Measurements from ENCODE around the gene RHBDF2. TPM values are rescaled to one million over a fixed set of nuclear protein-coding genes. Genes with fewer than 3 reads are reported as not detected.

Gene RHBDF2
- total RNA-seq, 2 experiments from 2014 or later = 144 to 173 TPM

DNA sequence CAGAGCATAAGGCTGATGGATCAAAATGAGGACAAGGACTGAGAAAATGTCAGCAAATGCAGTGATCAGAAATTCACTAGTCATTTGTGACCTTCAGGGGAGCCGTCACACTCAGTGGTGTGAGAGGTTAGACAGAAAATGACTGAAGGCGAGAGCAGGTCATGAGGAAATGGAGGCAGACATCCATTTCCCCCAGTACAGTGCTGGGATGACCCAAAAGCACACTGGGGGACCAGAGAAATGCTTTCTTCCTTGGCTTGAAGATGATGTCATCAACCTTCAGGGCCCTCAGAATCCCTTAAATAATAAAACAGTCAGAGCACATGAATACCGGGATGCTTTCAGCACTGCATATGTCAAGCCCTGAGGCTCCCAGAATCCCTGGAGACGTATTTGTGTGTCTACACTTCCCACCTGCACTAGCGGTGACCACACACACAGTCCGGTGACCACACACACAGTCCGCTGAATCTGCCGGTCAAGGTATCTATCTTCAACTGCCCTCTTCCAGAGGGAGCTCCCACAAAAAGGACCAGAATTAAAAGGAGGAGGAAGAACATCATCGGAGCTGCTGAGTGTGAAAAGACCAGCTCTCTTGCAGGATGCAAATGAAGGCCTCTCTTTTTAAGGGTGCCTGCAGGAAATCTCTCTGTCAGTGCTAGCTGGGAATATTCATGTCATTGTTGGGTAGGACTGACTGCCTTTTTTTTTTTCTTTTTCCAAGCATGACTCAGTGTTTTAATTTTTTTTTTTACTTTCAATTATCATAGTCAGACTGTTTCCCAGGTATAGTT is 56.5 kb downstream of the RHBDF2 start:
- H3K27ac ChIP-seq (ENCODE audit: low read depth, low read length, poor library complexity, severe bottlenecking) = peak overlapping the region; percentile 34
- H3K36me3 ChIP-seq (ENCODE audit: insufficient read depth, low read length) = peaks cover 25% of the 10 kb centered on the region; the same call in 1 of the 2 replicates
- peak overlapping the region; percentile 56 for H3K4me3 ChIP-seq (ENCODE audit: low read depth, low read length, poor library complexity, severe bottlenecking)
- no peaks in the 10 kb centered on the region for H3K9me2 ChIP-seq (ENCODE audit: insufficient read depth, low read length)
- CTCF ChIA-PET (ENCODE audit: unreplicated experiment) = interaction anchor here (1.0 to 1.1 kb wide), 2 partner anchors 10 to 34 kb away, joined by 3 read pairs; no protein-coding TSS in a partner anchor
- peaks cover 56% of the 10 kb centered on the region for H4K20me1 ChIP-seq (ENCODE audit: insufficient read depth, low read length)
- BruUV-seq (replicated peaks) = TSS peak; percentile 23
- intact Hi-C loops (cut with micrococcal nuclease; ENCODE audit: unreplicated experiment) = no loop called here
- H2AFZ ChIP-seq (ENCODE audit: low read length) = no peak overlapping the region
- H3K4me2 ChIP-seq (ENCODE audit: low read length) = peak overlapping the region; percentile 86
- DNase-seq (ENCODE audit: low spot score) = no peak
- H3K9me3 ChIP-seq (ENCODE audit: low read length) = no peaks in the 10 kb centered on the region
- TF ChIP-seq, protein P1, sequence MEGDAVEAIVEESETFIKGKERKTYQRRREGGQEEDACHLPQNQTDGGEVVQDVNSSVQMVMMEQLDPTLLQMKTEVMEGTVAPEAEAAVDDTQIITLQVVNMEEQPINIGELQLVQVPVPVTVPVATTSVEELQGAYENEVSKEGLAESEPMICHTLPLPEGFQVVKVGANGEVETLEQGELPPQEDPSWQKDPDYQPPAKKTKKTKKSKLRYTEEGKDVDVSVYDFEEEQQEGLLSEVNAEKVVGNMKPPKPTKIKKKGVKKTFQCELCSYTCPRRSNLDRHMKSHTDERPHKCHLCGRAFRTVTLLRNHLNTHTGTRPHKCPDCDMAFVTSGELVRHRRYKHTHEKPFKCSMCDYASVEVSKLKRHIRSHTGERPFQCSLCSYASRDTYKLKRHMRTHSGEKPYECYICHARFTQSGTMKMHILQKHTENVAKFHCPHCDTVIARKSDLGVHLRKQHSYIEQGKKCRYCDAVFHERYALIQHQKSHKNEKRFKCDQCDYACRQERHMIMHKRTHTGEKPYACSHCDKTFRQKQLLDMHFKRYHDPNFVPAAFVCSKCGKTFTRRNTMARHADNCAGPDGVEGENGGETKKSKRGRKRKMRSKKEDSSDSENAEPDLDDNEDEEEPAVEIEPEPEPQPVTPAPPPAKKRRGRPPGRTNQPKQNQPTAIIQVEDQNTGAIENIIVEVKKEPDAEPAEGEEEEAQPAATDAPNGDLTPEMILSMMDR (conservative IDR thresholded peaks at IDR 0.05; ENCODE audit: low read length) = no peak
- no peak for TF ChIP-seq EZH2phosphoT487 (IDR thresholded peaks at IDR 0.05; ENCODE audit: borderline replicate concordance, low read depth, low read length)
- H3K4me1 ChIP-seq (ENCODE audit: insufficient read depth, low read length, poor library complexity, severe bottlenecking) = peaks cover 96% of the 10 kb centered on the region
- POLR2A ChIA-PET = interaction anchor here (0.6 to 1.8 kb wide), 9 partner anchors 8 to 866 kb away, joined by 3 to 12 read pairs (median 3); no protein-coding TSS in a partner anchor
- H3K79me2 ChIP-seq (ENCODE audit: insufficient read depth, low read depth, low read length) = peaks cover 100% of the 10 kb centered on the region

DNA sequence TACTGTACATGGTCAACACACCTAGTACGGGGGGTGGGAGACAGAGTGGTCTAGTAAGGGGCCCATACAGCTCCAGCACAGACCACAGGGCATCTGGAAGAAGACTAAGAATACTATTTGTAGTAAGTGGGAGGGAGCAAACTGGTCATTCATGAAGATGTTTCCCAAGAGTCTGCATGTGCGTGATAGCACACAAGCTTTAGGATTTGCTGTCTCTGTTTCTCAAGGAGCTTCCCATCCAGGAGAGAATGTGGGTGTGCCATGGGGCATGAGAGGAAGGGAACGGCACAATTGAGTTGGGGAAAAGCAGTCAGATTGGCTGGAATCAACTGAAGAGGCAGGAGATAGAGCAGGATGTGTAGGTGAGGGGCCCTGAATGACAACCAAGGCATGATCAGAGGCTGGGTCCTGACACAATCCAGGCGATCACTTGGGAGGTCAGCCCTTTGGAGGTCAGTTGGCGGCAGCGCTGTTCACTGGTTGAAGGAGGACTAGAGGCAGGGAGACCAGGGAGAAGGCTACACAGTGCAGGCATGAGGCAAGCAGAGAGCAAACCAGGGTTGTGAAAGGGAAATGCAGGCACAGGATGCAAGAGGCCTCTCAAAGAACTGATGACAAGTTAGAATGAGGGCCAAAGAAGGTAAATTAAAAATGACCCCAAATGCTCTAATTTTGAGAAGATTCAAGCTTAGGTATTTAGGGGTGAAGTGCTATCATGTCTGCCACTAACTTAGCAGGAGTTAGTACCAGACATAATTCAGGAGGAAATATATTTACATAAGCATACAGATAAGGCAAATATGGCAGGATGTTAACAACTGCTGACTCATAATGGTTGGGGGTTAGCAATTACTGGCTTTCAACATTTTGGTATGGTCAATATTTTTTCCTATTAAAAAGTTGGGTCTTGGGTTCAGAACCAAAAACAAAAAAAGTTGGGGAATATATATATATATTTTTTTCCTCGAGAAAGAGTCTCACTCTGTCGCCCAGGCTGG is 58.6 kb downstream of the RHBDF2 start:
- DNase-seq (ENCODE audit: low spot score) = no peak
- peak overlapping the region; percentile 11 for H3K27ac ChIP-seq (ENCODE audit: low read depth, low read length, poor library complexity, severe bottlenecking)
- POLR2A ChIA-PET = interaction anchor here (0.5 to 1.0 kb wide), 3 partner anchors 10 to 25 kb away, joined by 3 to 4 read pairs (median 3); no protein-coding TSS in a partner anchor

More for the DNA sequence above, 58.6 kb downstream of the RHBDF2 start:
- H3K4me1 ChIP-seq (ENCODE audit: insufficient read depth, low read length, poor library complexity, severe bottlenecking) = peaks cover 100% of the 10 kb centered on the region
- H3K9me2 ChIP-seq (ENCODE audit: insufficient read depth, low read length) = no peaks in the 10 kb centered on the region
- no peaks in the 10 kb centered on the region for H3K9me3 ChIP-seq (ENCODE audit: low read length)
- H4K20me1 ChIP-seq (ENCODE audit: insufficient read depth, low read length) = peaks cover 44% of the 10 kb centered on the region
- peak overlapping the region; percentile 1 for H3K4me3 ChIP-seq (ENCODE audit: low read depth, low read length, poor library complexity, severe bottlenecking)
- peaks cover 100% of the 10 kb centered on the region for H3K79me2 ChIP-seq (ENCODE audit: insufficient read depth, low read depth, low read length)
- BruUV-seq (replicated peaks) = no TSS peak
- intact Hi-C loops (cut with micrococcal nuclease; ENCODE audit: unreplicated experiment) = no loop called here
- H2AFZ ChIP-seq (ENCODE audit: low read length) = no peak overlapping the region
- peaks cover 39% of the 10 kb centered on the region for H3K36me3 ChIP-seq (ENCODE audit: insufficient read depth, low read length)
- CTCF ChIA-PET (ENCODE audit: unreplicated experiment) = interaction anchor here (1.0 to 1.1 kb wide), 2 partner anchors 15 to 32 kb away, joined by 3 read pairs; no protein-coding TSS in a partner anchor
- H3K4me2 ChIP-seq (ENCODE audit: low read length) = peak overlapping the region; percentile 38
- TF ChIP-seq, protein P1 (conservative IDR thresholded peaks at IDR 0.05; ENCODE audit: low read length) = no peak
- TF ChIP-seq EZH2phosphoT487 (IDR thresholded peaks at IDR 0.05; ENCODE audit: borderline replicate concordance, low read depth, low read length) = no peak
